Stimulated activated CD8-positive, alpha-beta memory T cell treated with anti-CD3 and anti-CD28 coated beads, Interleukin-12 subunit alpha, Interleukin-12 subunit beta, amount 100 ng/mL, for 1 hour (primary cell): ENCODE data around the gene NEK7.

Experiments
- DNase-seq: peaks from one replicate; pipeline ENCODE4 v3.0.0-alpha.2; 2020; ENCODE audit warnings: low read depth

Gene NEK7

DNA sequence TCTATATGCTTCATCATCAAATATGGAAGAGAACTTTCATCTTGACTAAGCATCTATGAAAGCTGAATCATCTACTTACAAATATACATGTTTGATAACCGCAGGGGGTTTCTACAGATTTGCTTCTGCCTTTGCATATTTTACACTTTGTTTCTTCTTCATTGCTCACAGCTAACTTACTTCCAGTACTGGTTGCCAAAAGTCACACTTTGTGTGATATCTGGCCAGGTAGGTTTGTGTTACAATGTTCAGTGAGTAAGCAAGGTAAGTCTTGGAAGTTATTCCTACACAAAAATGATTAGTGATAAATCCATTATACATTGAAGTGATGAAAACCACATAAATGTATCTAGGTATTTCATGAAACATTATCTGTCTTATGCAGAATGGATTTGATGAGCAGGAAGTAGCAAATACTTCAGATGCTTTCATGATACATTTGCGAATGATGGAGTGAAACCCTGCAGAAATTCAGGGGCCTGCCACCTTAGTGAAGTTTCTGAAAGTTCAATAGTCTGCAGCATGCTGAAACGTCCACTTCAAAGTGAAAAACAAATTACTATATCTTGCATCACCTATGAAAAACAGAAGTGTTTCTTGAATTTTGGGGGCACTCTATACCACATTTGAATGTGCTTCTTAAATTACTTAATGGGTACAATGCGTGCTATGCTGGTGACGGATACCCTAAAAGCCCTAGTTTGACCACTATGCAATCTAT, 196.3 kb downstream of the NEK7 start:
- no peak for DNase-seq

DNA sequence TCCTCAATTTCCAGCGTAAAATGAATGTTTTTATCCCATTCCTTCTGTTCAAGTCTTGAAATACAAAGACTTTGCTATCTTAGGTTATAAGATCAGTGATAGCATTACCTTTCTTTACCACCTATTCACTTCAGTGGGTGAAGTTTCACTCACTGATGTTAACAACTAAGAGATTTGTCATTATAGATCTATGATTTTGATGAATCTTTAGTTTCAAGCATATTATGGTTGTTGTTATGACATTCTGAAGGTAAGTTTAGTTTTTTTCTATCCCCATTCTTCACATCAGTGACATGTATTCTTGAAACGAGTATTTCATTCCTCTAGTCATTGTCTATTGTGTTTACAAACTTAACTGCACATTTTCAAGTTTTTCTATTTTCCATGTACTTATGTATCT, 201.1 kb downstream of the NEK7 start:
- no peak for DNase-seq

DNA sequence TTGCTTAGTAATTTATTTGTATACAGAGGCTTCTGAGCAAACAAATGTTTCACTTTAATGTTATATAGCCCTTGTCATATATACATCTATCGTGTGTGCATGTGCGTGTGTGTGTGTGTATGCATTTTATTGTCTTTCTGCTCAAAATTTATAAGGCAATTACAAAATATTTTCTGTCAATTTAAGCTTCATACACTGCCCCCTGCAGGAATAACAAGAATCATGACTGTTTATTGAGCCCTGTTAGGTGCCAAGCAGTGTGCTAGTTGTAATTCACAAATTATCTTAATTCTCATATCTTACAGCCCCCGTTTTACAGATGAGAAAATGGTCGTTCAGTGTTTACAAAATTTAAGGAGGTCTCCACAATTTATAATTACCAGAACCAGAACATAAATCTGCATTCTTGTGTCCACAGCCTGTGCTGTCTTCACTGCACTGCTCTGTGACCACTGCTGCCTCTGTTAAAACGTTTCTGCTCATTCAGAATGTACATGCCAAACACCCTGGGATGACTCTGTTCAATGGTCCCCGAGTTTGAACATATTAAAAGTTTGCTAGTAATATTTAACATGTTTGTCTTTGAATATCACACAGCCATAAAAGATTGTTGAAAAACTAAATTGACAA, 202.3 kb downstream of the NEK7 start:
- DNase-seq: no peak

GRCh38 chr1:198360208-198360729, 203.5 kb downstream of the NEK7 start:
- DNase-seq: no peak

GRCh38 chr1:198361237-198361767, 204.5 kb downstream of the NEK7 start:
- no peak for DNase-seq

DNA sequence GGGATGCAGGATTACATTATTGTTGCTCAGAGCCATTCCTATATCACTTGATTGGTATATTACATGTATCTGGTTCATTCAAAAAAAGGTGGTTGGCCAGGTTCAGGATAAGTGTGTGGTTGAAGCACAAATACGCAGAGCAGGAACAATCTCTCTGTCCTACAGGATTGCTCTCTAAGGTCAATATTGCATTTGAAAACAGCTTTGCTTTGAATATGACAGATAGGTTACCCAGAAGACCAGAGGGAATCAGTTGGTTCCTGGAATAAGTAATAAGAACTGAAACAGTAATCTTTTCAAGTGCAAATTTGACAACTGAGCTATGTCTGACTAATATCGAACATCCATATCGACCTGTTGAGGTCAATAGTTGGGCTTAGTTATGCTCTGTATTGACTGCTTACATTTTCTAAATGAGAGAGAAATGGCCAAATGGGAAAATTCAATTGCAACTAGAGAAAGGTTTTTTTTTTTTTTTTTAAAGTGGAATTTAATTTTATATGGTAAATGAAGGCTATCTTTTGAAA, 206.9 kb downstream of the NEK7 start:
- DNase-seq: no peak

GRCh38 chr1:198364471-198364870, 207.7 kb downstream of the NEK7 start:
- no peak for DNase-seq

DNA sequence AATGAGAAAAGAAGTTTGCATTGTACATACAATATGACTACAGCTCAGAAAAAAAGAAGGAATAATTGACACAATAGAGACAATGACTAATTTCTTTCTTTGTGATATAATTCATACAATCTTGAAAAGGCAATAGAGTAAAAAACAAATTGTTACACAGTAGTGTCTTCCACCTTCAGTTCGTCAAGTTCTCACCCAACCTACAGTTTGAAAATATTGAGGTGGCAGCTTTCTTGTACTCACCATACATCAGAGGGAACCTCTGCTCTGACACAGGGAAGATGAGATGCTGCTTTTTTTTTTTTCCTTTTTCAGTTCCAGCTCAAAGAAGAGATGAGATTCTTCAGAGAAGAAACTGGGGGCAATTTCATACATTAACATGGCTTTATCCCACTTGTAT, 210.5 kb downstream of the NEK7 start:
- DNase-seq: no peak

GRCh38 chr1:198370996-198371395, 214.2 kb downstream of the NEK7 start:
- DNase-seq: no peak
